HG03175 (cell line): Measurements from ENCODE around the gene CELSR2.
"Not testable (repeated sequence)": the region's sequence is repeated elsewhere in the genome, so short reads cannot be mapped to it uniquely, and the experiment has no call there.

Source experiments
- ATAC-seq: cut with Tn5 transposase; IDR thresholded peaks from one replicate; pipeline ENCODE4 v1.9.1; 2021; ENCODE audit warnings: mild to moderate bottlenecking, moderate library complexity; ENCODE audit not compliant: unreplicated experiment

The CELSR2 gene

DNA sequence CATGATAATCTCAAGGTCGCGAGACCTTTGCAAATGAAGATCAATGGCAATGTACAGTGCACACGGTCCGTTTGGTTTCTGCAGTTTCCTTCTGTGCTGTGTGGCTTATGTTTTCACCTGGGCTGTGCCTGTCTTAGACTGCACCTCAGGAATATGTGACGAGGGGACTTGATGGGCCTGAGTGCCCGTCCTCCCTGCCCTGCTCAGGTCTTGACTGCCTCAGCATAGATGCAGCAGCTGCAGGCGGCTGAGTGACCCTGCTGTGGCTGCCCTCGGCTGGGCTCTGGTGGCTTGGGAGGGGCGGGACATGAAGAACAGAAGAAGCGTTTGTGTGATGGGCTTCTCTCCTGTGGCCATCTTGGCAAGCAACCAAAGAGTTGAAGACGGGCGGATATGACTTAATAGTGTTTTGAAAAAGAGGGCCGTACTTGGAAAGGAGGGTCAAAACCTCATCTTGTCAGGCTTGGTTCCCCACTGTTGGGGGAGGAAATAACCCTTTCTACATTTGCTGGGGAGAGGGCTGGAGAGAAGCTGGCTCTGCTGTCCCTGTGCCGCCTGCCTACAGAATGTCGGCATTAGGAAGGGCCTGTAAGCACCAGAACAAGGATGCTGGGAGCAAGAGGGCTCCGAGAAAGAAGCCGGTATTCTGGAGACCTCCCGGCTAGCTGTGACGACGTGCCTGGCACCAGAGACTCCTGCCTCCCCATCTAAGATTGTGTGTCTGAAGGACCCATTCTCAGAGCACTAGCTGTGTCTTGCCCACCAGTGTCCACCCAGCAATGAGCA lies 50.4 kb downstream of the CELSR2 start:
- ATAC-seq = no peak

DNA sequence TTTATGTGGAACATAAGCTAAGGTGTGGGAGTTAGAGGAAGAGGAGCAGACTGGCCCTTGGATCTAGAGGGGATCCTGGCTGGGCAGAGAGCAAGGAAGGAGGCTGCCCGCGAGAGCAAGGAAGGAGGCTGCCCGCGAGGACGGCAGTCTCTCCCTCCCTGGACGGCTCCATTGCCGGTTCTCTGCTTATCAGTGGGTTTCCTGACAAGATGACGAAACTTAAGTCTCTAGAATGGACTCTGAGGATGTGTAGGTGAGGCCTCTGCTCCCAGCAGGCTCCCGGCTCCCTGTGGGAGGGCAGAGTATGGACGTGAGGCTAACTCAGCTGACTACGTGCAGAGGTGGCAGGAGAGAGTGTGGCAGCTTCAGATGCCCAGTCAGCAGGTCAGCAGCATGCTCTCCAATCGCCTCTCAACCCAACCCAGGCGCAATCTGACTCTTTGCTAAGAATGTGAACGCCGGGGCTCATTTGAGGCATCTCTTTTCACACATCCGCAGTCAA lies 51.4 kb downstream of the CELSR2 start:
- ATAC-seq = no peak

DNA sequence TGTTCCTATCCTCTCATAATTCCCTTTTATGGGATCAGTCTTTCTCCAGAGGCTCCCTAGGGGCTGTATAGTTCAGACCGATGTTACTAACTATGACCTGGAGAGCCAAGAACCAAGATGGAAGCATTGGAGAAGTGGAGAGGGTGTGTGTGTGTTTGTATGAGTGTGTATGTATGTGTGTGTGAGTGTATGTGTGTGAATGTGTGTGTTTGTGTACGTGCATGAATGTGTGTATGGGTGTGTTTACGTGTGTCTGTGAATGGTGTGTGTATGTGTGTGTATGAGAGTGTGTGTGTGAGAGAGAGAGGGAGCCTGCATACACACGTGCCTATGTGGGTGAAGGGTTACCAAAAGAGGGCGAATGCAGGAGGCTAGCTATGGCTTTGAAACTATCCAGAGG lies 52.5 kb downstream of the CELSR2 start:
- ATAC-seq = no peak

DNA sequence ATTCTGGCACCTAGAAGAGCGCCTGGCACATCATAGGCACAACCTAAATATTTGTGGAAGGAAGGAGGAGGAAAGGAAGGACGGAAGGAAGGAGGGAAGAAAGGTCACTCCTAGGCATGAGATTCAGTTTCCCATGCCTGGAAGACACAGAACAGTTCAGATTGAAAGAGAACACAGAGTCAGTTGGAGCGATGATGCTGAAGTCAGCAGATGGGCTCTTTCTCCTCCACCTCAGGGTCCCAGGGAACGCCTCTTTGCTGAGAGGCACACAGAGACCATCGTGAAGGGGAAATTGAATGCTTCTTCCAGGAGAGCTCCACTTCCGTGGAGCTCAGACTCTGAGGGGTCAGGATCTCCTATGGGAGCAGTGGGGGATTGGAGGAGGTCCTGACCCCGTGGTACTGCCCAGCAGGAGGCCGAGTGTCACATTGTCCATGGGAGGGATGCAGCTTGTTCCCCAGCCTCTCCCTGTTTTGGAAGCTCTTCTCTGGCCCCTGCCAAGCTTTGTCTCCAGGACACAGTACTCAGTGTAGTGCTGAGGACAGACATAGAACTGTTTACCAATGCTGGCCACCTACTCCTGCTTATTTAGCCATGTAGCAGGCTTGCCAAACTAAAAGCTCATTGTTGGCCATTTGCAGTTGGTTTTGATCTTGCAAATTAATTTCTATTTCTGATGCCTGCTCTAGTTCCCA lies 55.0 kb downstream of the CELSR2 start:
- ATAC-seq = no peak

DNA sequence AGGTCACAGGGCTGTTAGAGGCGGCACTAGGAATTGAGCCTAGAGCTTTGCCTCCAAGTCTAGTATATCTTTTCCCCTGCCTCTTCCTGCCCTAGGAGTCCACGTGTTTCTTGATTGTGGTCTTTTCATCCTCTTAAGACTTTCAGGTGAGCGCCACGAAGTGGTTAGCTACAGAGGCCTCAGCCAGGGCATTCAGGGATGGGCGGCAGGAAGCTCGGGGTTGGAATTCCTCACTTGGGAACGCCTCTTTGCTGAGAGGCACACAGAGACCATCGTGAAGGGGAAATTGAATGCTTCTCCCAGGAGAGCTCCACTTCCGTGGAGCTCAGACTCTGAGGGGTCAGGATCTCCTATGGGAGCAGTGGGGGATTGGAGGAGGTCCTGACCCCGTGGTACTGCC lies 56.7 kb downstream of the CELSR2 start:
- ATAC-seq = not testable (repeated sequence)

DNA sequence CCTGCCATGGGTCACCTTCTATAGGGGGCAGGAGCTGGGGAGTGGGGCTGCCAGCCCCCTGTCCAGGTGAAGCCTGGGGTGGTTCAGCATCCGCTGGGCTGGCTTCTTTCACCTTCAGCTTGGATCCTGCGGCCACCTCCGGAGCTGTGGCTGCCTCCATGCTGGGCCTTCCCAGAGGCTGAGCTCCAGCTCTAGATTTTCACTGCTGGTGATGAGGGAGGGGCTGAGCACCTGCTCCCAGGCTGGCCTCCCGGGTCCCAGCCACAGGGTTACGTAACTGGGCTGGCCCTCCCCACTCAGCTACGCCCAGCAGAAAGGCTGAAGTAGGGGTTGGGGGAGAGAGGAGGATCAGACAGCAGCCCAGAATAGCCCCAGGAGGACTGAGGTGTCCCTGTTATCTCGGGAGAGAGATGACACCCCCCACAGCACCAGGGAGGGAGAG lies 57.5 kb downstream of the CELSR2 start, which contains the start of gene MYBPHL:
Gene MYBPHL (minus strand): TSS at position 180 of the 442 bp plus-strand sequence. CDS start 20 bp downstream, at position 160.
- ATAC-seq = no peak

DNA sequence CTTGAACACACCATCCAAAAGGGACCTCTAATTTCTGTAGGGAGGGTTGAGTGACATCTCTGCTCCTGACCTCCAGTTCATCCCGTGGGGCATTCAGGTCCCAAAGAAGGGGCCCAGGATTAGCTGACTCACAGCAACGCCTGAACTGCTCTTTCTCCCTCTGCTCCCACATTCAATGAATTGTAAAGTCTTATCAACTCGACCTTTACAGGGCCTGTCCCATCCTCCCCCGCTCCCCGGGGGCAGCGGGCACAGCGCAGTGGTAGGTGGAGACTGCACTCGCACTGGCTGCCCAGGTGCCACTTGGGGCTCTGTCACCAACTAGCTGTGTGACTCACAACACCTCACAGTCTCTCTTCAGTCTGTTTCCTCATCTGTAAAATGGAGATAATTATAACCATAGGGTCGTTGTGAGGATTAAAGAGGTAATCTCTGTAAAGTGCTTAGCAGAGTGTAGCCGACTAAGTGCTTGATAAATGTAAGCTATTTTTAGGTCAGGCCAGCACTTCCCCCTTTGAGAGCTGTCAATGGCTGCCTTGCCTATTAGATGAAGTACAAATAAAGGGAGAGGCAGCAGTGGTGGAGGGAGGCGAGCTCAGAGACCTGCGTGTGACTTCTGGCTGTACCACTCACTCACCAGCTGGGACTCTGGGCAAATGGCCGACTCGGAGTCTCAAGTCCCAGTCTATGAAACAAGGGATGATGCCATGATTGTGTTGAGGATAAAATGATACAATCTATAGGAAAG lies 58.1 kb downstream of the CELSR2 start:
- no peak for ATAC-seq

DNA sequence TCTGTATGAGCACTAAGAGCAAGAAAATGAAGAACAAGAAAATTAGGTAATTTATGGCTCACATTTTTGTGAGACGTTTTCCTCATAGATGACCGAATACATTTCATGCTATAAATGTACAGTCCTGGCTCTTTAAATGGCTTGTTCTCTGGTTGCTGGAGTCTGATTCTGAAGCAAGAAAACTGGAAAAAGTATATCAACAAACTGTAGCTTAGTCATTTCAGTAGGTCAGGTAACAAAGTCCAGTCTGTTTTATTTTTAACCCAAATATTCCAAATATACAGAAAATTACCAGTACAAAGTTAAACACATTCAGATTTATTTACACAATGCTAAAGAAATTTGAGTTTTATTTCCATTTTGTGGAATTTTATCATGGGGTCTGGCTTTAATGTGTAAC lies 60.0 kb downstream of the CELSR2 start:
- ATAC-seq = no peak

DNA sequence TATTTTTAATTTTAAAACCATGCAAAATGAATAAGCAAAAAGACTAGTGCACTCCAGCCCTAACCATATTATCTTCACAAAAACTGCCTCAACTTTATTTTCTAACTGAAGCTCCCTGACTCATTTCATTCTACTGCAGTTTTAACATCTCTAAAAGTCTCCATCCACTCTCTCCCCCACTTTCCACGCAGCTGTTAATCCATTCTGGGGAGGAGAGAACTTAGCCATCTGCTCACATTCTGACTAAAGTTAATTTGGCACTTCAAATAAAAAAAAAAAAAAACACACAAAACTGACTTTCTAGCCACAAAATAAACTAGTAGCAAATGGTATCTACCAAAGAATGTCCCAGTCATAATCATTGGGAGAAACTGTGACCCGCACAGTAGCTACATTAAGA lies 62.9 kb downstream of the CELSR2 start:
- ATAC-seq = no peak

DNA sequence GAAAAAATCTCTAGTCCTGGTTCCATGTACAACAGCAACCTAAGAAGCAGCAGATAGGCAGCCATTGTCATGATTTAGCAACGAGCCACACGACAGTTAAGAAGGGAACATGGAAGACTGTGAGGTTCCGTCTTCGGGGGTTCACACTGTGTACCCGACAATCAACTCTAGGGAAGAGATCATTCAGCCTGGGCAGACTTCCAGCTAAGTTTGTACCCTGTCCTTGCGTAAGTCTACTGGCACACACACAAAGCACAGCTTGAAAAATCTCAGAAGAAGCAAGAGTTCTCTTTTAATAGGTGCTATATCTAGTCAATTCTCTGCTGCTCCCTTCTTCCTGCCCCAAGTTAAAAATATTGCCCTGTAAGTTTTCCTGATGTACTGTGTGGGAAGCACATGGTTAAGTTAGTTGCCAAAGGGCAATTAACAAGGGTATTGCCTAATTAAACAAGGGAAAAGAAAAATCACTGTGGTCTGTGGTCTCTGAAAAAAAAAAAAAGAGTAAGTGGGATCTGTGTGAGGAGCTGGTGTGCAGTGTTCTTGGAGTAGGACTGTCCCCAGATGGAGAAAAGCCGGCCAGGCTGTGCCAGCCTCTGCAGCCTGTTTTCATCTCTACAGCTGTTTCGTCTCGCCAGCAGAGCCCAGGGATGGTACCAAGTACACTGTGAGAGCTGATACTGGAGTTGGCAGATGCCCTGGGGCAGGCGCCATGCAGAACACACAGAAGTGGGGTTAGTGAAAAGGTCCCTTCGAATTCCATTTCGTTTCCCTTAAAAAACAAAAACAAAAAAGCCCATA lies 63.8 kb downstream of the CELSR2 start:
- ATAC-seq = no peak

DNA sequence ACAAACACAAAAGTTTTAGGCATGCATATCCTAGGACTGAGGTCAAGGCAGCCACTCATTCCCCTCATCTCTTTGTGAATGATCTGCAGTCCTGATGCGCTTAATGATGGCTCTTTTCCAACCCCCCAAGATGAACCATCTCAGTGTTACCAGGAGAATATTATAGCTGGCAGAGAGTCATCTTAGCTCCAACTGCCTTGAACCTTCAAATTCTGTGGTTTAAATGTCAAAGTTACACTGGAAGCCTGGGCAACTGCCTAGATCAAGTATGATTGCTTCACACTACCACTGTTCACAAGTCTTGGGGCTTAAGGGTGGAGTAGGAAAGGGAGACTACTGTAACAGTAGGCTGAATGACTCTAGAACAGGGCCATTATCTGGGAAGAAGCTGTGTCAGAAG lies 65.5 kb downstream of the CELSR2 start:
- ATAC-seq = no peak

DNA sequence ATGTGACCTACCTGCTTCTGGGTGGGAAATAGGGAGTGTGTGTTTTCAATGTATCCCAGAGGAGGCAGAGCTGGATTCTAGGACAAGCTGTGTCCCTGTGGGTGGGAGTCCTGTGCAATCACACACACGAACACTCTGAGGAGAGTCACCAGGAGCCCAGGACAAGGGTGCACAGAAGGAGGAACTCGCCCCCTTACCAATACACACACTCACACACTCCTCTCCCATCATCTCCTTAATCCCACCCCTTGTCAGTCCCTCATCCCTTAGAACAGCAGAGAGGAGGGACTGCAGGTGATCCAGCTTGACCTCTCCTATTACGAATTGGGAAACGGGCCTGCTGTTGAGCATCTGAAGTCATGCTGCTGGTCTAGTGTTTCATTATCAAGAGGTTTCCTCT lies 65.9 kb downstream of the CELSR2 start:
- no peak for ATAC-seq

DNA sequence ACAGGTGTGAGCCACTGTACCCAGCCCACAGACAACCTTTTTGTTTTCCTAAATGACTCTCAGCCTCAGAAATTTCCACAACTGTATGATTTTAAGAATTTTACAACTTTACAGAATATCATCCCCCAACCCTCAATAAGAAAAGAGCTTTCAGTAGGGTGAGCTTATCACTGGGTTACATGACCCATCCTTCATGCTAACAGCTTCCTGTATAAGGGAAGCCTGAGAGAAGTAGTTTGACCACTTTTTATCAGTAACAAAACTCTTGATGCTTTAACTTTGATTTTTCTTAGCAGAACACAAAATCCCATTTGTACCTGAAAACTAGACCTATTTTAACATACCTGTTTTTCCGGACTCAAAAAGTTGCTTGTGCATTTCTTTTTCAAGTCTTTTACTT lies 67.2 kb downstream of the CELSR2 start:
- ATAC-seq = no peak

DNA sequence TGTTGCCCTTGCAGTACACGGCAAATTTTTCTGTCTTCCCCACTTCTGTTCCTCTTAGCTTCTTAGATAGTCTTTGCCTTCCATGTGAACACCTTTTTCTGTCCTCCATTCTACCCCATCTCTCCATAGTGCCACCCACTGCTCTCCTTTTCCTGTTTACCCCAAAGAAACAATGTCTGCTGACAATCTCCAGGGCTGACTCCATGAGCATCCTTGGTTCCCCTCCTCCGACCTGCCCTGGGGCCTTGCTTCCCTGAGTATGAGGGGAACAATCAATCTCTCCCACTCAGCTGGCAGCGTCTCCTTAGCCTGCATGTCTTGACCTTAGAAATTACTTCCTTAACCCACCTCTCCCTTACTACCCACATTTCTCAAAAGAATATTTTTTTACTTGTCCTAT lies 69.8 kb downstream of the CELSR2 start:
- ATAC-seq = no peak

DNA sequence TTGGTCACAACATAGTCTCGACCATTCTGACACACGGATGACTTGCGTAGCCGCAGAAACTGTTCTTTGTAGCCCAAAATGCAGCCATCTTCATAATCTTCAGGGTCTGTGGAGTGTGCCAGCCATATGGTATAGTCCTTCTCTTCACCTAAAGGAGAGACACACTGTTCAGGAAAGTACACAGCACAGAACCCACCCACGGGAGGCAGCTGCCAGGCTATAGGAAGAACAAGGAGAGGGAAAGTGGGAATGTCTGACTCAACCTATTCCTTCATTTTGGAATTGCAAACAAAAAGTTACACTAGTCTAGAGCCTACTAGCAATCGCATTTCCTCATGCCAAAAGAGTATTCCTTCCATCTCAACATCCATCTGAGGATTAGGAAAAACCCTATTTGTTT lies 73.6 kb downstream of the CELSR2 start:
- no peak for ATAC-seq
